Activated CD4-positive, alpha-beta T cell treated with anti-CD3 and anti-CD28 coated beads for 48 hours (primary cell): ENCODE measurements around the gene TEX51.

Experiments
- DNase-seq: peaks from one replicate; pipeline ENCODE4 v3.0.0-alpha.2; 2020

The TEX51 gene

GRCh38 chr2:126879348-126880298, 19.1 kb upstream of the TEX51 start:
- DNase-seq, result no peak

DNA sequence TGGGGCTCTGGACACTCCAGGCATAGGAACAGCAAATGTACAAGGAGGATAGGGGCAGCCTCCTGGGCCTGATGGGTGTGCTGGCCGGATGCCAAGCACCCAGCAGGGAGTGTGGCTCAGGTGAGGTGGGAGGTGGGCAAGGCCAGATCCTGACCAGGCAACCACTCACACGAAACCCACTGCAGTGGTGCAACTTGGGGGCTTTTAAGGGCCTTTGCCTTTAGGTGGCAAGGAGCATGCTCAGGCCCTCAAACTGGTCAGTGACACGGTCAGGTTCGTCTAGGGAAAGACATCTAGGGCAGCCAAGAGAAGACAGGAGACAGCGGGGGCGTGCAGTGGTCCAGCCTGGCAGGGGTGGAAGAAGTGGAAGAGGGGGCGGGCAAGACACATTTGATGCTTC, 18.4 kb upstream of the TEX51 start:
- no peak for DNase-seq

DNA sequence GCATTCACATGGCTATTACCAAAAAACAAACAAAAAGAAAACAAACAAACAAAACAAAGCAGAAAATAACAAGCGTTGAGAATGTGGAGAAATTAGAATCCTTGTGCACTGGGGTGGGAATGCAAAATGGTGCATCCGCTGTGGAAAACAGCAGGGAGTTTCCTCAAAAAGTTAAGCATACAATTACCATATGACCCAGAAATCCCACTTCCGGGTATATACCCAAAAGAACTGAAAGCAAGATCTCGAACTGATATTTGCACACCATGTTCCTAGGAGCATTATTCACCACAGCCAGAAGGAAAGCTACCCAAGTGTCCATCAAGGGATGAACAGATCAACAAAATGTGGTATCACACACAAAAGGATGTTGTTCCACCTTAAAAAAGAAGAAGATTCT, 17.9 kb upstream of the TEX51 start:
- no peak for DNase-seq

GRCh38 chr2:126881591-126881990, 17.1 kb upstream of the TEX51 start:
- DNase-seq, result no peak

GRCh38 chr2:126882181-126882580, 16.5 kb upstream of the TEX51 start:
- DNase-seq, result no peak

- DNase-seq, result no peak
These were observed 15.7 kb upstream of the TEX51 start for GRCh38 chr2:126882736-126883665.

DNA sequence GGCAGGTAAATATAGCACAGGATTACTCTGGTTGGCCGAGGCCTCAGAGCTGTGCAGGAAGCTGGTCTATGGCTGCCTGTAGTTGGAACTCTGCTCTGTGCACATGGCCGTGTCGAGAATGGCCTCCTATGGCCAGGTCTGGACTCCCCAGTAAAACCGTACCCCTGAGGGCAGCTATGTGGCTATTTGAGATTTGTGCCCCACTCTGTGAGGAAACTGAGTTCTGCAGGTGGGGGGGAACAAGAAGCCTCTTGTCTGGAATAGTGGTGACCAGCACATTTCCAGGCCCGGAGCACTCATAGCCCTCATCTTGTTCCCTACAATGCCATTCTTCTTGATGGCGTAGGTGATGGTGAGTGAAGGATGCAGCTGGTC, 15.0 kb upstream of the TEX51 start:
- no peak for DNase-seq

- no peak for DNase-seq
These were observed 13.6 kb upstream of the TEX51 start for GRCh38 chr2:126884861-126885750.

DNA sequence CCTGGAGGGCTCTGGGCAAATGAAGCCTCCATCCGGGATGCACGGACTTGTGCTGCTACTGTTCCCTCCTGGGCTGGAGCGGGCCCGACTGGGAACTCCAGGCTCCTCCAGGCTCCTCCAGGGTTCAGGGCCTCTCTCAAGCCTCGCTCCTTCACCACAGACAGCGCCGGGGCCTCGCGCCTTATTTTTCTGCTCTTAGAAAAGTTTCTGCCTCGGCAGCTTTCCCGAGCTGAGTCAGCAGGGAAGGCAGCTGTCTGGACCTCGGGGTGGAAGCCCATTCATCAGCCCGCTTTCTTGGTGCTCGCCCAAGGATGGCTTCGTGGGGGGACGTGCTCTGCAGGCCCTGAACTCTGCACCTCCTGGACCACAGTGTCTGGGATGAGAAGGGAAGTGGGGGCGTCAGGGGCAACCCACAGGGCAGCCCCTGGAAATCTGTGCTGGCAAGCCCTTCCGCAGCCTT, 12.9 kb upstream of the TEX51 start:
- DNase-seq, result no peak

GRCh38 chr2:126886211-126886915, 12.3 kb upstream of the TEX51 start:
- peak; percentile 79 for DNase-seq

DNA sequence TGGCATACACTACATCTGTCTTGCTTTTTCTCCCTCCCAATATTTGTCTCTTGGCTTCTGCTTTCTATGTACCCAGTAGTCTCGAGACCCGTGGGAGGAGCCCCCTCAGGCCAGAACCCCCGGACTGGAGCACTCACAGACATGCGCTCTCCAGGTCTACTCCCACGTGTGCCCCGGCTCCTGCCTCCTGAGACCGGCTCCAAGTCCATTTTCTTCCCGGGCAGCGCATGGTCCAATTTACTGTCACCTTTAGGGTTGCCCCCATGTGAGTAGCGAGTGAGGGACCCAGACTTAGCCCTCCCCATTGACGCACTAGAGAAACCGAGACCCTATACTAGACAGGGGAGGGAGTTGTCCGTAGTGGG, 11.8 kb upstream of the TEX51 start:
- DNase-seq, result no peak

- no peak for DNase-seq
These were observed 11.2 kb upstream of the TEX51 start for GRCh38 chr2:126887506-126887905.

GRCh38 chr2:126888046-126888445, 10.6 kb upstream of the TEX51 start:
- DNase-seq, result no peak

DNA sequence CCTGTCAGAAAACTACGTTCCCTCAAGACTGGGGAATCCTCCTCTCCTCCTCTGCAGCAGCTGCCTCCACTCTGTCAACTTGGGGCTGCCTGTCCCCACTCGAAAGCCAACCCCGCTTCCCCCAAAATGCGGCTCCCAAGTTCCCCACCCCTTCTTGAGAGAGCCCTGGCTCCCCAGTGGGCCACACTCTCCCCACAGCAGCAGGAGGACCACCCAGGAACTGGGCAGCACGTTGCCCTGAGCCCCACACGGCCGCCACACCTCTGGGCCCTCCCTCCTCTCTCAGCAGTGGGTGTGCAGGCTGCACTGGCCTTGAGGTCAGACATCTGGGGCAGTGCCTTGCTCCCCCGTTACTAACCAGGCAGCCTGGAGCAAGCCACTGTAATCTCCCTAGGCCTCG, 9.6 kb upstream of the TEX51 start:
- DNase-seq, result no peak

- DNase-seq, result no peak
These were observed 9.1 kb upstream of the TEX51 start for GRCh38 chr2:126889496-126890135.

- DNase-seq, result no peak
These were observed 8.6 kb upstream of the TEX51 start for GRCh38 chr2:126890136-126890510.

GRCh38 chr2:126890551-126891450, 7.9 kb upstream of the TEX51 start:
- DNase-seq, result no peak

GRCh38 chr2:126891681-126892500, 6.8 kb upstream of the TEX51 start:
- DNase-seq, result no peak

GRCh38 chr2:126893153-126893552, 5.5 kb upstream of the TEX51 start:
- no peak for DNase-seq

GRCh38 chr2:126893606-126894005, 5.1 kb upstream of the TEX51 start:
- DNase-seq, result no peak
